ENCODE results near the gene FTSJ1. TPM values are rescaled to one million over a fixed set of nuclear protein-coding genes. Genes with fewer than 3 reads are reported as not detected.

FTSJ1 gene
- total RNA-seq, 1 experiment from 2014 or later, result 49.4 TPM

DNA sequence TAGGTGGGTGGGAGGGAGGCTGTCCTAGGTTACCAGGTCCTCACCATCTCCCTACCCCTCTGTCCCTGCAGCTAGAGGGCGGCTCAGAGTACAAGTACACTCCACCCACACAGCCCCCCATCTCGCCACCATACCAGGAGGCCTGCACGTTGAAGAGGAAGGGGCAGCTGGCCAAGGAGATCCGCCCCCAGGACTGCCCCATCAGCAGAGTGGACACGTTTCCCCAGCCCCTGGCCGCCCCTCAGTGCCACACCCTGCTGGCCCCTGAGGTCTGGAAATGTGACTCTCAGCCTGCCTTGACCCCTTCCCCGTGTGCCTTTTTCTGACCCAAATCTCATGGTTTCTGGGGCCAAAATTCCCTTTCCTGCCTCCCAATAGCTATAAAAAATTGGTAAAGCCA, 6.5 kb downstream of the FTSJ1 start:
- peaks cover 56 to 64% of the 10 kb centered on the region in 2 experiments for H3K9me3 Mint-ChIP-seq
- H3K4ac ChIP-seq (ENCODE audit: low read depth, low read length), result no peak overlapping the region

More for the DNA sequence above, 6.5 kb downstream of the FTSJ1 start:
- no peak overlapping the region for H4K8ac ChIP-seq (replicated peaks; ENCODE audit: insufficient read length, low read depth, low read length)
- H4K5ac ChIP-seq (ENCODE audit: insufficient read length, low read depth, low read length), result no peak overlapping the region
- H2BK15ac ChIP-seq (ENCODE audit: low read depth, low read length), result no peak overlapping the region
- Mint-ChIP-seq H3K4me1 (no peaks in the 10 kb centered on the region), H3K36me3 (ENCODE audit: insufficient read depth in 1 of 3, low read depth in 3 of 3) (peaks cover 31 to 71% (median 57%) of the 10 kb centered on the region in 3 experiments), H3K27ac (no peak overlapping the region), H3K4me3 (no peak overlapping the region), H3K27me3 (ENCODE audit: low read depth) (peaks cover 1% of the 10 kb centered on the region)
- H3K9me3 ChIP-seq (ENCODE audit: control insufficient read depth, low read depth, low read length), result peaks cover 32% of the 10 kb centered on the region
- WGBS (ENCODE audit: extremely low coverage, insufficient read length, low lambda C conversion rate), result no CpG with 5 or more reads among the region's 7 CpGs
- H3K4me2 ChIP-seq (ENCODE audit: insufficient read depth, insufficient read length, low read length), result no peak overlapping the region
- H3K79me1 ChIP-seq (ENCODE audit: insufficient read depth, low read depth, low read length, poor library complexity, severe bottlenecking), result no peaks in the 10 kb centered on the region
- H3K56ac ChIP-seq (ENCODE audit: insufficient read length, low read depth, low read length), result no peak overlapping the region
- H3K79me2 ChIP-seq (ENCODE audit: insufficient read depth, low read length), result peaks cover 3% of the 10 kb centered on the region; the same call in 1 of the 2 replicates
- H3K27ac ChIP-seq (ENCODE audit: insufficient read length, low read depth, low read length), result no peak overlapping the region
- H3K27me3 ChIP-seq (ENCODE audit: insufficient read depth, low read length), result no peaks in the 10 kb centered on the region
- no peak overlapping the region for H2BK5ac ChIP-seq (ENCODE audit: insufficient read length, low read length)
- no peak overlapping the region for H2BK20ac ChIP-seq (ENCODE audit: low read depth, low read length, poor library complexity, severe bottlenecking)
- no peaks in the 10 kb centered on the region for H3K4me1 ChIP-seq (ENCODE audit: insufficient read depth, low read length)
- H3K14ac ChIP-seq (ENCODE audit: insufficient read depth, low read length), result no peak overlapping the region
- TF ChIP-seq, protein P1, sequence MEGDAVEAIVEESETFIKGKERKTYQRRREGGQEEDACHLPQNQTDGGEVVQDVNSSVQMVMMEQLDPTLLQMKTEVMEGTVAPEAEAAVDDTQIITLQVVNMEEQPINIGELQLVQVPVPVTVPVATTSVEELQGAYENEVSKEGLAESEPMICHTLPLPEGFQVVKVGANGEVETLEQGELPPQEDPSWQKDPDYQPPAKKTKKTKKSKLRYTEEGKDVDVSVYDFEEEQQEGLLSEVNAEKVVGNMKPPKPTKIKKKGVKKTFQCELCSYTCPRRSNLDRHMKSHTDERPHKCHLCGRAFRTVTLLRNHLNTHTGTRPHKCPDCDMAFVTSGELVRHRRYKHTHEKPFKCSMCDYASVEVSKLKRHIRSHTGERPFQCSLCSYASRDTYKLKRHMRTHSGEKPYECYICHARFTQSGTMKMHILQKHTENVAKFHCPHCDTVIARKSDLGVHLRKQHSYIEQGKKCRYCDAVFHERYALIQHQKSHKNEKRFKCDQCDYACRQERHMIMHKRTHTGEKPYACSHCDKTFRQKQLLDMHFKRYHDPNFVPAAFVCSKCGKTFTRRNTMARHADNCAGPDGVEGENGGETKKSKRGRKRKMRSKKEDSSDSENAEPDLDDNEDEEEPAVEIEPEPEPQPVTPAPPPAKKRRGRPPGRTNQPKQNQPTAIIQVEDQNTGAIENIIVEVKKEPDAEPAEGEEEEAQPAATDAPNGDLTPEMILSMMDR (conservative IDR thresholded peaks at IDR 0.05), result no peak
- no peak overlapping the region for H3T11ph ChIP-seq (ENCODE audit: low read length)
- H2BK120ac ChIP-seq (ENCODE audit: low read depth, low read length, poor library complexity, severe bottlenecking), result no peak overlapping the region
- DNase-seq, result no peak
- no peak overlapping the region for H4K91ac ChIP-seq (ENCODE audit: insufficient read length, low read depth, low read length)
- H3K23ac ChIP-seq (ENCODE audit: insufficient read length, low read depth, low read length), result no peak overlapping the region
- no peaks in the 10 kb centered on the region for H4K20me1 ChIP-seq (ENCODE audit: control insufficient read depth, insufficient read depth, insufficient read length)
- no peak overlapping the region for H3K9ac ChIP-seq (ENCODE audit: extremely low read depth, insufficient read length, low read length)
- H2AK5ac ChIP-seq (ENCODE audit: insufficient read length, low read length), result no peak overlapping the region
- no peak overlapping the region for H2AFZ ChIP-seq (ENCODE audit: low read length)
- H3K18ac ChIP-seq (ENCODE audit: insufficient read length, low read depth, low read length), result no peak overlapping the region
- no peaks in the 10 kb centered on the region for H3K23me2 ChIP-seq (ENCODE audit: insufficient read length, low read depth, low read length, poor library complexity, severe bottlenecking)
- no peak overlapping the region for H2BK12ac ChIP-seq (ENCODE audit: insufficient read length, low read depth, low read length)

All from H9 (cell line).